Neural progenitor cell (in vitro differentiated cells): ENCODE data around the gene USP37.

ENCODE experiments used
- CTCF ChIP-seq: fragments of 200-600 bp; sonication (generic); IDR thresholded peaks from 2 replicates; pipeline ENCODE4 v1.5.1; 2017; ENCODE audit warnings: antibody characterized with exemption, mild to moderate bottlenecking
- EZH2 ChIP-seq: fragments of 200-600 bp; sonication (generic); IDR thresholded peaks from 2 replicates; pipeline ENCODE4 v1.6.1; 2017; ENCODE audit warnings: antibody characterized with exemption, mild to moderate bottlenecking, moderate library complexity
- EZH2phosphoT487 ChIP-seq: fragments of 200-600 bp; sonication (generic); IDR thresholded peaks from 2 replicates; pipeline ENCODE4 v1.6.1; 2017; ENCODE audit warnings: antibody characterized with exemption

- TF ChIP-seq CTCF (no peak), EZH2phosphoT487 (no peak), EZH2 (no peak)
Observed at GRCh38 chr2:218567797-218568189, 358 bp downstream of the USP37 start.
